Cardiac septum (tissue), 1 donor: ENCODE results near the gene RAB6B. TPM values are rescaled to one million over a fixed set of nuclear protein-coding genes. Genes with fewer than 3 reads are reported as not detected.

Experiments used
- DNase-seq: peaks from one replicate; pipeline ENCODE4 v3.0.0-alpha.2; 2020; ENCODE audit warnings: low spot score
- intact Hi-C: fragments of 100-400 bp; cut with DNase I; formaldehyde crosslinking; loops from one replicate; pipeline ENCODE4 v1.14.0; 2022
- long read RNA-seq: library from polyadenylated mRNA; unstranded; transcript quantifications from one replicate; pipeline ENCODE4 v2.0.0, GENCODE V29; 2021
- total RNA-seq: library from RNA; stranded (reverse); fragmentation: NEBNext Ultra II Directional; extraction: Animal tissue kit (Norgen Biotek cat#: 25700); gene quantifications from one replicate; pipeline ENCODE4 v1.2.1, GENCODE V29; 2021
- donor health status: DM: no; HTN: no; CAD: no.

Gene RAB6B
- 42.4 TPM for total RNA-seq
- long read RNA-seq, partial matches to known transcripts = 0 of 17 reads
- long read RNA-seq, other reads (novel, unspliced or antisense) = 17 of 17 reads

DNA sequence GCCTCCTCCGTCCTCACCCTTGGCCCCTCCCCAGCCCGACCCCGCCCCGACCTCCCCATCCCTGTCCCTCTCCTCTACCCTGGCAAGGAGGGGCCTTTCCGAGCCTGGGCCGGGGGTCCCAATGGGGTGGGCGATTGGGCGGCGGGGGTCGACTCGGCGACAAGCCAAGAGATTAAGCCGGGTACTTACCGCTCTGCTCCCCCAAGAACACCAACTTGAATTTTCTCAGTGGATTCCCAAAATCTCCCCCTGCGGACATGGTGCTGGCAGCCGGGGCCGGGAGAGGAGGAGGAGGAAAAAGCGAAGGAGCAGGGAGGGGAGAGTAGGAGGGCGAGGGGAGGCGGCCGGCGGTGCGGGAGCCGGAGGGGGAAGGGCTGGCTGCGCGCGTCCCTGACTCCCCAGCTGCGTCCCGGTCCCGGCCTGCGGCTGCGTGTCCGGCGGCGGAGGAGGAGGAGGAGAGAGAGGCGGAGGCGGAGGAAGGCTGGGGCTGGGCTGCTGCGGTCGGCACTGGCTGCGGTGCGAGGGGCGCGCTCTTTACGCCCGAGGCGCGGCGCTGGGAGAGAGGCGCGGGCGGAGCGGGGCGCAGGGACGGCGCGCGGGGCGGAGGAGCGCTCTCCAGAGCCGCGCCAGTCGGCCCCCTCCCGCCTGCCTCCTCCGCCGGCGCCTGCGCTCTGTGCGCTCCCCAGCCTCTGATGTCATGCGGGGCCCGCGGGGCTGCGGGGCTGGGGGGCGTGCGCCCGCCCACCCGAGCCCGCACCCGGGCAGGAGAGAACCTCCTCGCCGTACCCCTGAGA is at the start of gene RAB6B:
Gene RAB6B (minus strand): TSS at position 675 of the 794 bp plus-strand sequence. CDS start 416 bp downstream, at position 259.
- intact Hi-C loops = loop anchor here (2.0 to 10.0 kb wide), 2 partner anchors 67 to 231 kb away; partner anchors contain the start of gene TOPBP1

DNA sequence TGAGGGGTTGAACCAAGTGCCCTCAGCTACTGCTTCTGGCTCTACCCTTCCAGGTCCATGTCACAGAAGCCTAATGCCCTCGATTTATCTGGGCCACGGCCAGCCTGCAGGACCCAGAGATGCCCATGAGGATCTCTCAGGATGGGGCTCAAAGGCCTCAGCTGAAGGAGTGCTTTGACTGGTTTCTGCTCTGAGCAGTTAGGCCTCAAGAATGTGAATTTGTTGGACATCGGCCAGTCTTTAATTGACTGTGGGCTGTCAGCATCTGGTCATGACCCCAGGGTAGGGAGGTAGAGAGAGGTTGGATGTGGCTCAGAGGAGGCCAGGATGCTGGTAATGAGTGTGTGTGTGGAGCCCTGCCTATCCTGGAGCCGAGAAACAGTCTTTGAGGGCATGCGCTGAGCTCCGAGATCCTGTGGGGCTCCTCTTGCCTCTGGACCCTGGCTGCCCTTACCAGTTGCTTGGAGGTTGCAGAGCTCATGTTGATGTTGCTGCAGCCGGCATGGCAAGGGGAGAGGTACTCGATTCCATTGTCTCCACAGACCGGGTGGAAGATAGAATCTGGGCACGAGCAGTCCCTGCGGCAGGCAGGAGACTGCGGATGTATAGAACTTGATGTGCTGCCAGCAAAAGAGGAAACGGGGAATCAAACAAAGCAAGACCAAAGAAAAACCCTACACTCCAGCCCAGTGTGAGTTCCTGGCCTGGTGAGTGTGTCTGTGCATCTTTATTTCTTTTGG is 49.1 kb upstream of the RAB6B start:
- intact Hi-C loops = loop anchor here (5.0 kb wide), 2 partner anchors 32 to 87 kb away; no protein-coding TSS in a partner anchor
- no peak for DNase-seq

More for the DNA sequence above, at the start of gene RAB6B:
- DNase-seq = peak; percentile 72

DNA sequence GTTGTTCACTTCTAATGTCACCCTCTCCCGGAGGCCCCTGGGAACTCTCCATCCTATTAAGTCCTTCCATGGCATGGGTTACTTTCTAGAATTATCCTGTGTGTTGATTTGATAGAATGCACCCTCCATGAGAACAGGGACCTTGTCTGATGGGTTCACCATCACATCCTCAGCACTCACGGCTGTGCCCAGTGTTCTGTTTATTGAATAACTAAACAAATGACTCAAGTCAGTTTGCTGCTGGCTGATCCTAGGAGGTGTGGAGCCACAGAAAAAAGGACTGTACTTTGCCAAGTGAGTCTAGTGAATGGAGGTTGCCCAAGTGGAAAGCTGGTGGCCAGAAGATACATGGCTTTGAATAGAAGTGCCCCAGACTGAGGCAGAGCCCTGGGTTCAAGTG is 48.5 kb upstream of the RAB6B start:
- no peak for DNase-seq
- intact Hi-C loops = loop anchor here (5.0 kb wide), 1 partner anchor 33 kb away; no protein-coding TSS in a partner anchor

- intact Hi-C loops = loop anchor here (5.0 kb wide), 1 partner anchor 34 kb away; no protein-coding TSS in a partner anchor
- peak; percentile 71 for DNase-seq
Observed at GRCh38 chr3:133943639-133944141, 48.0 kb upstream of the RAB6B start.

DNA sequence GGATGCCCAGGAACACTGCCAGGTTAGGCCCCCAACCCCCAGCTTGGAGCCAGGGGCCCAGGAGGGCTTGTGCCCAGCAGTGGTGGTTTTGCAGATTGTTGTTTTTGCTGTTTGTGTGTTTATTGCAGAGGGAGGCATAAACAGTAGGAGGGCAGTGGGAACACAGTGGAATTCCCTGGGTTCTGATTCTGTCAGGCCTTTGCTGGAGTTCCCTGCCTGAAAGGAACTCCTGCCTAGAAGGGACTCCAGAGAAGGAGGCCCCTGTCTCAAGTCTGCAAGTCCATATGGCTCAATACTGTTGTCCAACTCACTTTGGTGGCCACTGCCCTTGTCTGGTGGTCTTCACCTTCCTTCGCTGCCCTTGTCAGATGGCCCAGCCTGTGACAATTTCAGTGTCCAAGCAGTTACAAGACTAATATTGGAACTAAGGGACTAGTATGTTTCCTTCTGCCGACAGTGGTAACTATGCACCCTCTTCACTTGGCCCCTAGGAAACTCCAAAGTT is 47.4 kb upstream of the RAB6B start:
- intact Hi-C loops = loop anchor here (5.0 kb wide), 1 partner anchor 34 kb away; no protein-coding TSS in a partner anchor
- peak; percentile 31 for DNase-seq

DNA sequence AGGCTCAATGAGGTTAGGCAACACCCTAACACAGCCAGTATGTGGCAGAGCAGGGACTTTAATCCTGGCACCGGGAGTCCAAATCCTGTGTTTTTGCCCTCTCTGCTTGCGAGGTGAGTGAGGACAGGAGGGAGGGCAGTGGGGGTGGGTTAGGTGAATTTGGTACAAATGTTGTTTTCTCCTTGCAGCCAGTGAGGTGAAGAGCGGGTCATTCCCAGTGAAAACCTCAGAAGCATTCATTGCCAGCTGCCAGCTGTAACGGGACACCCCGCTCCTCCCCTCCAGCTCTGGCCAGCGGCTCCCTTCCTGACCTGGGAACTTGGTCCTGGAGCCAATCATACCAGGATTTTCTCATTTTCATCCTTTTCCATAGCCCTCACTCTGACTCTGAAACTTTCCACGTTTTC is 45.7 kb upstream of the RAB6B start:
- intact Hi-C loops = loop anchor here (5.0 kb wide), 1 partner anchor 36 kb away; no protein-coding TSS in a partner anchor
- DNase-seq = peak; percentile 17

DNA sequence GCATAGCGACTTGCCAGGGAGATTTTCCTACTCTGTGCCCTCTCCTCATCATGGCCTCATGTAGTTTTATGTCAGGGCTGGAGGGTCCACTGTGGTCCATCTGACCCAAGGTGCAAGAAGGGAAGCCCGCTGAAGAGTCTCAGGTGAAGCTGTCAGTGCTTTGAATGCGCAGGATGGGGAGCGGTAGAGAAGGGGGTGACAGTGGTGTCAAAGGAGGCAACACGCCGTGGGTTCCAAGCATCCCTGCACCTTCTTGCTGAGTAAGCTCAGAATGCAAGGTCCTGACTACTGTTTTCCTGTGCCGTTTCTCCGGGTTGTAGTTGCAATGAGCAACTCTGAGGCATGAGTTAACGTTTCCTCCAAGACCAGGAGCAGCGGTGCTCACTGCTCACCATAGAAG is 44.9 kb upstream of the RAB6B start:
- DNase-seq = peak; percentile 61
- intact Hi-C loops = loop anchor here (5.0 kb wide), 1 partner anchor 37 kb away; no protein-coding TSS in a partner anchor

DNA sequence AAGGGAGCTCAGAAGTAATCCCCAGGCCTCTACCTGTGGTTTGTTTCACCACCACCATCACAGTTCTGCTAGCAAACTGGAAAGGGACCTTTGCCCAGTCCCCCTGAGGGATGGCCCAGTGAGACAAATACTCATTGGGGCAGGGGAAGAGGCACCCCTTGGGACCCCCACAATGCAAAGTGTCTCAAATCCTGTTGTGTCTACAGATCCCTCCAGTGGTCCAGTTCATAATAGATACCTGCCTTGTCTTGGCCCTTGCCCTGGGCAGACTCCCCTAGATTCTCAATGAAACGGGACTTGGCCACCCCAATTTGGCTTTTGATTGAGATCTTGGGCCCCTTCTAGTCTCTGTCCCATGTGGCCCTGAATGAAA is 43.8 kb upstream of the RAB6B start:
- intact Hi-C loops = no loop called here
- peak; percentile 71 for DNase-seq

GRCh38 chr3:133938770-133939462 is 43.2 kb upstream of the RAB6B start:
- peak; percentile 68 for DNase-seq
- intact Hi-C loops = no loop called here

DNA sequence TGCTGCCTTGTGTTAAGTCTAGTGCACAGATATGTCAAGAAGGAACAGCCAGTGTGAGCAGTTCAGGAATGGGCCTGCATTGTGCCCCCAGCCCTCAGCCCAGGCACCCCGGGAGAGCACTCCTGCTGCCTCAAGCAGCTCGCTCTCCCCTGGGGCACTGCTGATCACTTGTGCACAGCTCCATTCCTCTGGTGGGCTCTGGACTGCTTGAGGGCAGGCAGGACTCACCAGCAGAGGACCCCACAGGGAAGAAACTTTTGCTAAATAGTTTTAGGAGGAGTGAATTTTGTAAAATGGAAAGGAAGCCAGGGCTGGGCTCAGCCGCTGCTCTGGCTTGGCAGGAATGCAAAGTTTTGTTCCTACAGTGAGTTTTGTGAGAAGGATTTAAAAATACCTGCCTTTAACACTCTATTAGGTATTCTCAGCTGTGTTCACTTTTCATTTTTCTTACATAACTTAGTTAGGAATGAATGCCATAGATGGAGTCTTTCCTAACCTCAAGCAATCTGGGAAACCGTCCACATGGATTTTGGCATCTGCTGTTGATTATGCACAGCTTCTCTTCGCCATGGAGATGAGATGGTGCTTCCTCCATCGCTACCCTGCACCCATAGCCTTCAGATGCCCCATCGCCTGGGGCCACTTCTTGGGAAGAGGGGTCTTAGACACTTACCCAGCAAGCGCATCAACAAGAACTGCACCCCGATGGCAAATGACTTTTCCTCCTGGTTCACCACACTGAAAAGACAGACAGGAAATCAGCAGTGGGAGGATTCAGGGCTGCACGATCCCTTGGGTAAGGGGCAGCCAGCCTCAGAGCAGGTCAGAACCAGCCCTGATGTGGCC is 42.3 kb upstream of the RAB6B start:
- intact Hi-C loops = no loop called here
- DNase-seq = peak; percentile 70

DNA sequence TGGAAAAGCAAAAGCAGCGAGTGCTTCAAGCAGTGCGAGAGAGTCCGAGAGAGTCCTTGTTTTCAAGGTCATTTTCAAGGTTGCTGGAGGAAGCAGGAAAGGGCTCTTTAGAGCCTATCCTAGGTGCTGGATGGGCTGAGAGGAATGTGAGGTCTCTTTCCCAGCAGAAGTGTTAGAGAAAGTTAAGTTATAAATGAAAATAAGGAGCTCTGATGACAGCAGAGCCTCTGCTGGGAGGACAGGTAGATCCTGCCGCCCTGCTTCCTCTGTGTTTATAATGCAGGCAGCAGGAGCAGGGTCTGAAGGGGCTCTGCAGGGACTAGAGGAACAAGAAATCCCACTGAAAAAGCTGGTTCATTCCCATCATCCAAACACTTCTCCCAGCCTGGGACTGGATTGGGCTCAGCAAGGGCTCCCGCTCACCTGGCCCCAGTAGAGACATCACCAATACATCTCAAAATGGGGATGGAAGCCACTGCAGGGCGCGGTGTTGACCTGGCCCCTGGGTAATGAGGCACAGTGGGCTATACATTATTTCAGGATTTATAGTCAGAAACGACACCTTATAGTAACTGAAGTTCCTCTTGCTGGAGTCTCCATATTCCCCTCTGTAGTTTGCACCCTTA is 41.5 kb upstream of the RAB6B start:
- intact Hi-C loops = no loop called here
- DNase-seq = peak; percentile 39

DNA sequence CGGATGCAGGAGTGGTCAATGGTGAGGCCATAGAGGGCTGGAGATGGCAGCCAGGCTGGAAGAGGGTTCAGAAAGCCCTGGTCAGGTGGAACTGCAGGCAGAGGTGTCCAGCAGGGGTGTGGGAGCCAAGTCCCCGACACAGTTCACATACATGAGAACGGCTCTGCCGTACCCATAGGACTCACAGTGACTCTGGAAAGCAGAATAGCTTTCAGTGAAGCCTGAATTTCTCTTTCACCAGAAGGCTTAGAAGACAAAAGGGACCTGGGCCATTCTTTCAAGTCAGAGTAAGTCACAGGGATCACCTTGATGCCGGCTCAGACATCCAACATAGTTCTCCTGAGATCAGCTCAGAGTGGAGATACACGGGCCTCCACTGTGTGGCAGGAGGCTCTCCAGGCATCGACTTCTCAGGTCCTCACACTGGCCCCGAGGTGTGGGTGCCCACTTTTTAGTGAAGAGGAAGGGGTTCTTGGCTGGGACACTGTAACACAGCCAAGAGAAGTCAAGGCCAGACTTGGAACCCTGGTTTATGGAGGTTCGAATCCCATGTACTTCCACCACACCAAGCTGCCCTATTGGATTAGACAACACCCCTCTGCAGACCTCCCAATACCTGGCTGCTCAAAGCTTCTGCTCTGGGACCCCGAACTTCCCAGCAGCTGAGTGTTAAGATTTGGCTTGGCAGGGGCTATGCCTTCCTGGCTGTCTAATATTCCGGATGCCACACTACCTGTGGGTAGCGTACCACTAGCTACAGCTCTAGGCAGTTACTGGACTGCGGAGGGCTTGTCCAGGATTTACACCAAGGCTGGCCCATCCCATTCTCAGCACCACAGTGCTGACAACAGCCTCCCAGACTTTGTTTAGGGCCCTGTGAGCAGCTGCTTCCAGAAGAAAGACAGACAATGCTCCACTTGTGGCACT is 40.4 kb upstream of the RAB6B start:
- intact Hi-C loops = no loop called here
- peak; percentile 39 for DNase-seq

GRCh38 chr3:133934996-133935842 is 39.5 kb upstream of the RAB6B start:
- DNase-seq = peak; percentile 72
- intact Hi-C loops = no loop called here

- DNase-seq = peak; percentile 46
- intact Hi-C loops = no loop called here
Observed at GRCh38 chr3:133934073-133934970, 38.6 kb upstream of the RAB6B start.
